HG02840 (cell line): ENCODE measurements around the gene RAET1E.
"Not testable (repeated sequence)": the region's sequence is repeated elsewhere in the genome, so short reads cannot be mapped to it uniquely, and the experiment has no call there.

ENCODE experiments used
- ATAC-seq: cut with Tn5 transposase; IDR thresholded peaks from one replicate; pipeline ENCODE4 v1.9.1; 2021; ENCODE audit warnings: mild to moderate bottlenecking, moderate library complexity, moderate number of reproducible peaks; ENCODE audit not compliant: unreplicated experiment, low FRiP score

Gene RAET1E

GRCh38 chr6:149895048-149895590 is 2.8 kb downstream of the RAET1E start:
- ATAC-seq = no peak

DNA sequence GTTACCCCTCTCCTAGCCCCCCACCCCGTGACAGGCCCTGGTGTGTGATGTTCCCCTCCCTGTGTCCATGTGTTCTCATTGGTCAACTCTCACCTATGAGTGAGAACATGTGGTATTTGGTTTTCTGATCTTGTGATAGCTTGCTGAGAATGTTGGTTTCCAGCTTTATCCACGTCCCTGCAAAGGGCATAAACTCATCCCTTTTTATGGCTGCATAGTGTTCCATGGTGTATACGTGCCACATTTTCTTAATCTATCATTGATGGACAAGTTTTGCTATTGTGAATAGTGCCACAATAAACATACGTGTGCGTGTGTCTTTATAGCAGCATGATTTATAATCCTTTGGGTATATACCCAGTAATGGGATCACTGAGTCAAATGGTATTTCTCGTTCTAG is 6.0 kb downstream of the RAET1E start:
- not testable (repeated sequence) for ATAC-seq

GRCh38 chr6:149891259-149891658 is 6.7 kb downstream of the RAET1E start:
- ATAC-seq = no peak

GRCh38 chr6:149890629-149891045 is 7.3 kb downstream of the RAET1E start:
- ATAC-seq = no peak

- no peak for ATAC-seq
Observed at GRCh38 chr6:149889326-149889725, 8.6 kb downstream of the RAET1E start.

GRCh38 chr6:149888659-149889058 is 9.3 kb downstream of the RAET1E start:
- no peak for ATAC-seq

GRCh38 chr6:149888093-149888492 is 9.8 kb downstream of the RAET1E start:
- ATAC-seq = no peak

GRCh38 chr6:149887343-149887742 is 10.6 kb downstream of the RAET1E start:
- ATAC-seq = no peak

DNA sequence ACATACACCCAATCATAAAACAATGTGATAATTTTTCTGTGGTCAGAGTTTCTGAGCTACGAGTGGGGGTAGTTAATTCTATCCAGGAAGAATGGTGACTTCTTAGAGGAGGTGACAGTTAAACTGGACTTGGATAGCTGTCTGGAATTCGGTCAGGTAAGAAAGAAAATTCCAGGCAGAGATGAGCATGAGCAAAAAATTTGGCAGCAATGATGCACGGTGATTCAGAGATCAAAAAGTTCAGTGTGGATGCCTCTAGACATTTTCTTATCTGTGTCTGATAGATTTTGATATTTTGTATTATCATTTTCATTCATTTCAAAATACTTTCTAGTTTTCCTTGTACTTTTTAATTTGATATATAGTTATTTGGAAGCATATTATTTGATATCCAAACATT is 12.0 kb downstream of the RAET1E start:
- ATAC-seq = no peak

DNA sequence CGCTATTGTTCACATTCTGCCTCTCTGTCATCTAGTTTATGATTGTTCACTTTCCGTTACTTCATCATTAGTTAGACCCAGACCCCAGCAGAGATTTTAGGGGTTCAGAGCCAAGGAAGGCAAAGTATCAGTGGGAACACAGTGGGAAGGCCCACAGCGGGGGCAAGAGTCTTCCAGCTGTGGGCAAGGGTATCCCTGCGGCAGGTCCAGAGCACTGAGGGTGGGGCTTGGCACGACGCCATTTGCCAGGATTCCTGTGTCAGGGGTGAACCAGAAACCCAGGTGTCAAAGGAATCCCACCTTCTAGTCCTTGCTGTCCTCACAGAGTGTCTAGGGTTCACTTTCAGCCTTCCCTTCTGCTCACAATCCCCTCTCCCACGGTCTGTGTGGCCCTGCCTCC is 13.3 kb downstream of the RAET1E start:
- no peak for ATAC-seq

GRCh38 chr6:149884215-149884614 is 13.7 kb downstream of the RAET1E start:
- no peak for ATAC-seq

DNA sequence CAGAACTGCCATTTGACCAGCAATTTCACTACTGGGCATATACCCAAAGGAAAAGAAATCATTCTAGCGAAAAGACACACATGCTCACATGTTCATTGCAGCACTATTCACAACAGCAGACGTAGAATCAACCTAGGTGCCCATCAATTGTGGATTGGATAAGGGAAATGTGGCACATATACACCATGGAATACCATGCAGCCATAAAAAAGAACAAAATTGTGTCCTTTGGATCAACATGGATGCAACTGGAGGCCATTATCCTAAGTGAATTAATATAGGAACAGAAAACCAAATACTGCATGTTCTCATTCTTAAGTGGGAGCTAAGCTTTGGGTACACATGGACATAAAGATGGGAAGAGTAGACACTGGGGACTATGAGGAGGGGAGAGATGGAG is 16.1 kb downstream of the RAET1E start:
- no peak for ATAC-seq

DNA sequence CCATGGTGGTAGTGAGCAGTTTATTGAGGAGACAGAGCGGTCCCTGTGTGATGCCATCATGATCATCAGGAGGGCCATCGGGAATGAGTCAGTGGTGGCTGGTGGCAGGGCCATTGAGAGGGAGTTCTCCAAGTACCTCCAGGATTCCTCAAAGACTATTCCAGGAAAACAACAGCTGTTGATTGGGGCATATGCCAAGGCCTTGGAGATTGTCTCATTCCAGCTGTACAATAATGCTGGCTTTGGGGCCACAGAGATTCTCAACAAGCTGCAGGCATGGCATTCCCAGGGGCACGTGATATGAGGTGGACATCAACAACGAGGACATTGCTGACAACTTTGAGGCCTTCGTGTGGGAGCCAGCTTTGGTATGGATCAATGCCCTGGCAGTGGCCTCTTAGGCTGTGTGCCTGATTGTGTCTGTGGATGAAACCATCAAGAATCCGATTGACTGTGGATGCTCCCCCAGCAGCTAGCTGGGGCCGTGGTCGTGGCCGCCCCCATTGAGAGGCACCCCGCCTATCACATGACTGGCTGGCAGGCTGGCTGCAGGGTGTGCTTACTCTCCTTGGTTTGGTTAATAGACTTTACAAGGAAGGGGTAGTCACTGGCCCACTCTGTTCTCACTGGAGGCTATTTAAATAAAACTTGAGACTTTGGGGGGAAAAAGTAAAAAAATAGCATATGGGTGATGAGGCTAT is 16.7 kb downstream of the RAET1E start:
- ATAC-seq = no peak

- no peak for ATAC-seq
Observed at GRCh38 chr6:149877659-149878058, 20.3 kb downstream of the RAET1E start.

GRCh38 chr6:149876241-149876933 is 21.5 kb downstream of the RAET1E start:
- ATAC-seq = no peak

DNA sequence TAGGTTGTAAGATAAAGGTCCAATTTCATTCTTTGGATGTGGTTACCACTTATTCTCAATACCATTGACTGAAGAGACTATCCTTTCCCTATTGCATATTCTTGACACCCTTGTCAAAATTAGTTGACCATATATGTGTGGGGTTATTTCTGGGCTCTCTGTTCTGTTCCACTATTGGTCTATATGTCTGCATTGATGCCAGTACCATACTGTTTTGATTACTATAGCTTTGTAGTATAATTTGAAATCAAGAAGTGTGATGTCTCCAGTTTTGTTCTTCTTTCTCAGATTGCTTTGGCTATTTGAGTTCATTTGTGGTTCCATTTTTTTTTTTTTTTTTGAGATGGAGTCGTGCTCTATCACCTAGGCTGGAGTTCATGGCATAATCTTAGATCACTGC is 25.7 kb downstream of the RAET1E start:
- no peak for ATAC-seq

- no peak for ATAC-seq
Observed at GRCh38 chr6:149871182-149871581, 26.7 kb downstream of the RAET1E start.

DNA sequence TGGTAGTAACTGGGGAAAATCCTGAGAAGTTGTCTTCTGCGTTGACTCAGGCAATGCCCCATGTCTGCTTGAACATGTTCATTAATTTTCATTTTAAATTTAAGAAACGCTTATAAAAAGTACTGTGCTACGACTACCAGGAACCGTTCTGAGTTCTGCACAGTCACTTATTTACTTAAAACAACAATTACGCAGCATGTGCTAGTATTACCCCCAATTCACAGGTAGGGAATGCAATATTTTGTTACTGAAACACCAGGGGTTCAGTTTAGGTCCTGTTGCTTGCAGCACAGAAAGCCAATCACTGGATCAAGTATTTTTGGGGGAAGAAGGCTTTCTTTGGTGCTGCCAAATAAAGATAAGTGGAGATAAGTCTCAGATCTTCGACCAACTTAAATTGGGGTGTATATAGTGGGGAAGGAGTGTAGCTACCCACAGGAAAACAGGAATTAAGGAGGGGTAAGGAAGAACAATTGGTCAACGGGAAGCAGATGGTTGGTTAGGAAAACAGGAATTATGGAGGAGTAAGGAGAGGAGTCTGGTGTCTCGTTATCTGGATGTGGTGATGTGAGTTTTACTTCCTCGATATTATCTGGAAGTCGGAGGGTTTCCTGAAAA is 28.5 kb downstream of the RAET1E start:
- no peak for ATAC-seq

DNA sequence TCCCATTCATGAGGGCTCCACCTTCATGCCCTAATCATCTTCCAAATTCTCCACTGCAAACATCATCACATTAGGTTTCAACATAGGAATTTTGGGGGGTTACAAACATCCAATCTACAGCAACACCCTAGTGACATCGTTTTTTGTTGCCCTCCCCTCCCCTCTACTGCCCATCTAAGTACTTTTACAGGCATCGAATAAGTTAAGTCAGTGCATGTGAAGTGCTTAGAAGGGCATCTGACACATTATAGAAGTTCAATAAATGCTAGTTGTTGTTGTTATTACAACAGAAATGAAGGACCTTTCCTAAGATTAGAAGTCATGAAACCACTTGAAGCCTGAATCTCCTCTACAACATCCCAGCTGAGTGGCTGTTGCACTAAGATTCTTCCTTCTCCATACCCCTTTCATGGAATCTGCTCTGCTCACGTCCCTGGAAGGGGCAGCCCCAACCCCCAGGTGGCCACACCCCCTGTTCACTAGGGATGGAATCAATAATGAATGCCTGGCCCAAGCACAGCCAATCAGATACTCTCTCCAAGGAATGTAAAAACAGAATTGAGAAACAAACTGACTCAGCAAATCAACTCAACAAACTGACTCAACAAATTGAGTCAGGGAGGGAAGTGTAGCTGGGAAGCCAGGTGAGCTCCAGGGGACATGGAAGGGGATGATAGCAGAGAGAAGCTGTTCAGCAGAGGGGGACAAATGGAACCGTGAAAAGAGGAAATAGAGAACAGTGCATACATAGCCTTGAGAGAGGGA is 29.9 kb downstream of the RAET1E start:
- ATAC-seq = no peak

GRCh38 chr6:149864578-149865535 is 33.1 kb downstream of the RAET1E start:
- ATAC-seq = no peak
